HuH-7.5 (cell line): ENCODE data around the gene KIF24.
"Not testable (repeated sequence)": the region's sequence is repeated elsewhere in the genome, so short reads cannot be mapped to it uniquely, and the experiment has no call there.

Source experiments
- DNase-seq: peaks from one replicate; pipeline ENCODE4 v3.0.0; 2011; ENCODE audit warnings: low spot score

The KIF24 gene

GRCh38 chr9:34322899-34323591, 6.0 kb downstream of the KIF24 start:
- no peak for DNase-seq

GRCh38 chr9:34321451-34321850, 7.6 kb downstream of the KIF24 start:
- no peak for DNase-seq

GRCh38 chr9:34318163-34318790, 10.8 kb downstream of the KIF24 start:
- no peak for DNase-seq

GRCh38 chr9:34317436-34317835, 11.6 kb downstream of the KIF24 start:
- DNase-seq: no peak

- no peak for DNase-seq
These were observed 17.4 kb downstream of the KIF24 start for GRCh38 chr9:34311499-34312185.

- no peak for DNase-seq
These were observed 18.9 kb downstream of the KIF24 start for GRCh38 chr9:34310215-34310614.

GRCh38 chr9:34308316-34308715, 20.8 kb downstream of the KIF24 start:
- DNase-seq: not testable (repeated sequence)

GRCh38 chr9:34301064-34301463, 28.0 kb downstream of the KIF24 start:
- DNase-seq: not testable (repeated sequence)

- DNase-seq: no peak
These were observed 36.5 kb downstream of the KIF24 start for GRCh38 chr9:34292552-34292951.

- DNase-seq: no peak
These were observed 37.6 kb downstream of the KIF24 start for GRCh38 chr9:34291423-34291822.

GRCh38 chr9:34291023-34291422, 38.0 kb downstream of the KIF24 start:
- no peak for DNase-seq

- DNase-seq: no peak
These were observed 39.9 kb downstream of the KIF24 start for GRCh38 chr9:34289159-34289558.

GRCh38 chr9:34282096-34282495, 47.0 kb downstream of the KIF24 start:
- DNase-seq: no peak

GRCh38 chr9:34279411-34279810, 49.7 kb downstream of the KIF24 start:
- no peak for DNase-seq
